KMS-11 (cell line): Measurements from ENCODE around the gene RPL36AL.

Experiments
- H2AFZ ChIP-seq: fragments of 200-600 bp; sonication (generic); 2 replicates; pipeline ENCODE4 v1.6.1; 2016; ENCODE audit warnings: antibody characterized with exemption, mixed run types, low read depth
- H3K27ac ChIP-seq: fragments of 200-600 bp; sonication (generic); 2 replicates; pipeline ENCODE4 v1.6.1; 2016; ENCODE audit warnings: mild to moderate bottlenecking, mixed run types
- H3K27me3 ChIP-seq: fragments of 200-600 bp; sonication (generic); 2 replicates; pipeline ENCODE4 v1.6.1; 2017; ENCODE audit warnings: mild to moderate bottlenecking, low read depth, mixed run types, moderate library complexity; ENCODE audit not compliant: insufficient read depth
- H3K36me3 ChIP-seq: fragments of 200-600 bp; sonication (generic); 2 replicates; pipeline ENCODE4 v1.6.1; 2017; ENCODE audit warnings: mild to moderate bottlenecking, mixed run types; ENCODE audit not compliant: insufficient read depth
- H3K4me1 ChIP-seq: fragments of 200-600 bp; sonication (generic); 2 replicates; pipeline ENCODE4 v1.6.1; 2016; ENCODE audit warnings: mild to moderate bottlenecking, low read depth, mixed run types; ENCODE audit not compliant: poor library complexity, severe bottlenecking
- H3K4me2 ChIP-seq: fragments of 200-600 bp; sonication (generic); 2 replicates; pipeline ENCODE4 v1.7.0; 2016; ENCODE audit warnings: mild to moderate bottlenecking, mixed run types
- H3K4me3 ChIP-seq: fragments of 200-600 bp; sonication (generic); IDR thresholded peaks from 2 replicates; pipeline ENCODE4 v1.6.1; 2017; ENCODE audit warnings: low read depth, low read length, mixed read lengths; ENCODE audit not compliant: insufficient read depth
- H3K79me2 ChIP-seq: fragments of 200-600 bp; sonication (generic); 2 replicates; pipeline ENCODE4 v1.6.1; 2016; ENCODE audit warnings: low read depth, mixed run types; ENCODE audit not compliant: insufficient read depth
- H3K9ac ChIP-seq: fragments of 200-600 bp; sonication (generic); 2 replicates; pipeline ENCODE4 v1.6.1; 2016; ENCODE audit warnings: mild to moderate bottlenecking, mixed run types
- H4K20me1 ChIP-seq: fragments of 200-600 bp; sonication (generic); 2 replicates; pipeline ENCODE4 v1.6.1; 2016; ENCODE audit warnings: mild to moderate bottlenecking, mixed run types; ENCODE audit not compliant: insufficient read depth
- TF ChIP-seq, protein P1 (sequence below): fragments of 200-600 bp; sonication (generic); conservative IDR thresholded peaks from 2 replicates; pipeline ENCODE4 v1.6.1; 2017; ENCODE audit warnings: low read depth, mild to moderate bottlenecking, antibody characterized with exemption, low read length, moderate library complexity, mixed read lengths

The RPL36AL gene

DNA sequence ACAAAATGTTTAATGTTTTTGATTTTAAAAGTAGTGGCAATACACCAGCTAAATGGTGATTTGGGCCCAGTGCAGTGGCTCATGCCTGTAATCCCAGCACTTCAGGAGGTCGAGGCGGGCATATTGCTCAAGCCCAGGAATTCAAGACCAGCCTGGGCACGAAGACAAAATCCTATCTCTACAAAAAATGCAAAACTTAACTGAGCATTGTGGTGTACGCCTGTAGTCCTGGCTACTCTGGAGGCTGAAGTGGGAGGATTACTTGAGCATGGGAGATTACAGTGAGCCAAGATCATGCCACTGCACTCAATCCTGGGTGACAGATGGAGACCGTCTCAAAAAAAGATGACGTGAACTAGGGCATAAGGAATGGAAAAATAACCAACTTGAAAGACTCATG lies 4.7 kb downstream of the RPL36AL start:
- Histone ChIP-seq H3K9ac (no peak overlapping the region), H3K27me3 (no peaks in the 10 kb centered on the region), H3K4me2 (no peak overlapping the region), H3K36me3 (peaks cover 7% of the 10 kb centered on the region; the same call in 1 of the 2 replicates), H2AFZ (no peak overlapping the region), H3K4me1 (peaks cover 13% of the 10 kb centered on the region), H3K27ac (no peak overlapping the region), H3K79me2 (peaks cover 42% of the 10 kb centered on the region), H3K4me3 (no peak overlapping the region), H4K20me1 (no peaks in the 10 kb centered on the region)
- TF ChIP-seq, protein P1, sequence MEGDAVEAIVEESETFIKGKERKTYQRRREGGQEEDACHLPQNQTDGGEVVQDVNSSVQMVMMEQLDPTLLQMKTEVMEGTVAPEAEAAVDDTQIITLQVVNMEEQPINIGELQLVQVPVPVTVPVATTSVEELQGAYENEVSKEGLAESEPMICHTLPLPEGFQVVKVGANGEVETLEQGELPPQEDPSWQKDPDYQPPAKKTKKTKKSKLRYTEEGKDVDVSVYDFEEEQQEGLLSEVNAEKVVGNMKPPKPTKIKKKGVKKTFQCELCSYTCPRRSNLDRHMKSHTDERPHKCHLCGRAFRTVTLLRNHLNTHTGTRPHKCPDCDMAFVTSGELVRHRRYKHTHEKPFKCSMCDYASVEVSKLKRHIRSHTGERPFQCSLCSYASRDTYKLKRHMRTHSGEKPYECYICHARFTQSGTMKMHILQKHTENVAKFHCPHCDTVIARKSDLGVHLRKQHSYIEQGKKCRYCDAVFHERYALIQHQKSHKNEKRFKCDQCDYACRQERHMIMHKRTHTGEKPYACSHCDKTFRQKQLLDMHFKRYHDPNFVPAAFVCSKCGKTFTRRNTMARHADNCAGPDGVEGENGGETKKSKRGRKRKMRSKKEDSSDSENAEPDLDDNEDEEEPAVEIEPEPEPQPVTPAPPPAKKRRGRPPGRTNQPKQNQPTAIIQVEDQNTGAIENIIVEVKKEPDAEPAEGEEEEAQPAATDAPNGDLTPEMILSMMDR: no peak

- H3K27me3 ChIP-seq: no peaks in the 10 kb centered on the region
- no peak overlapping the region for H3K27ac ChIP-seq
- peaks cover 28% of the 10 kb centered on the region for H3K79me2 ChIP-seq
- H3K4me3 ChIP-seq: no peak overlapping the region
- H3K9ac ChIP-seq: no peak overlapping the region
- H3K4me1 ChIP-seq: peaks cover 13% of the 10 kb centered on the region
- H3K4me2 ChIP-seq: no peak overlapping the region
- H4K20me1 ChIP-seq: no peaks in the 10 kb centered on the region
- TF ChIP-seq, protein P1: no peak
- peaks cover 7% of the 10 kb centered on the region; the same call in 1 of the 2 replicates for H3K36me3 ChIP-seq
- H2AFZ ChIP-seq: no peak overlapping the region
Observed at GRCh38 chr14:49614196-49614595, 6.2 kb downstream of the RPL36AL start.

DNA sequence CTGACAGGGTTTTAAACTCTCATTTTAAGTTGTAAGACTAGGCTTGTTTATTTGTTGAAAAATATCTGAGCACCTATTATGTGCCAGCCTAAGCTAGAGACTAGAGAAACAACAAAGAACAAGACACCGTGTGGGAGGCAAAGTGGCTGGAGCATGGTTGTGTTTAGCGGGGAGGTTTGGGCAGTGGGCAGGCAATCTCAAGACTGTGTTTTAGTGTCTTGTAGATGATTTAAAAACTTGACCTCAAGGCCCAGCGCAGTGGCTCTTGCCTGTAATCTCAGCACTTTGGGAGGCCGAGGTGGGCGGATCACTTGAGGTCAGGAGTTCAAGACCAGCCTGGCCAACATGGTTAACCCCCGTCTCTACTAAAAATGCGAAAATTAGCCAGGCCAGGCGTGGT lies 7.8 kb downstream of the RPL36AL start:
- Histone ChIP-seq H3K4me2 (no peak overlapping the region), H3K4me3 (no peak overlapping the region), H3K27ac (no peak overlapping the region), H2AFZ (no peak overlapping the region), H3K27me3 (no peaks in the 10 kb centered on the region), H3K4me1 (no peaks in the 10 kb centered on the region), H4K20me1 (no peaks in the 10 kb centered on the region), H3K36me3 (no peaks in the 10 kb centered on the region; the same call in 1 of the 2 replicates), H3K79me2 (peaks cover 13% of the 10 kb centered on the region; the same call in 1 of the 2 replicates), H3K9ac (no peak overlapping the region)
- TF ChIP-seq, protein P1: no peak

- Histone ChIP-seq H3K79me2 (peaks cover 8% of the 10 kb centered on the region; the same call in 1 of the 2 replicates), H3K27me3 (no peaks in the 10 kb centered on the region), H2AFZ (no peak overlapping the region), H3K4me3 (no peak overlapping the region), H3K4me1 (no peaks in the 10 kb centered on the region), H3K36me3 (no peaks in the 10 kb centered on the region), H3K9ac (no peak overlapping the region), H3K4me2 (no peak overlapping the region), H3K27ac (no peak overlapping the region), H4K20me1 (no peaks in the 10 kb centered on the region)
- TF ChIP-seq, protein P1: no peak
Observed at GRCh38 chr14:49612251-49612650, 8.2 kb downstream of the RPL36AL start.
